Chondrocyte (in vitro differentiated cells): Measurements from ENCODE around the gene SOWAHA. TPM values are rescaled to one million over a fixed set of nuclear protein-coding genes. Genes with fewer than 3 reads are reported as not detected.
A peak's percentile ranks its signal among the peaks of the same experiment; 100 is the strongest.

Source experiments
- DNase-seq: peaks from one replicate; pipeline ENCODE4 v3.0.0; 2021; ENCODE audit warnings: mixed read lengths, low spot score
- H3K27ac Mint-ChIP-seq: one replicate; pipeline ENCODE4 v1.8.0; 2021; ENCODE audit warnings: mild to moderate bottlenecking, moderate library complexity, mixed read lengths; ENCODE audit not compliant: unreplicated experiment
- H3K27me3 Mint-ChIP-seq: 2 replicates; pipeline ENCODE4 v1.8.0; 2021; ENCODE audit warnings: low read depth, mixed read lengths
- H3K36me3 Mint-ChIP-seq: 2 replicates; pipeline ENCODE4 v1.8.0; 2021; ENCODE audit warnings: low read depth, mixed read lengths
- H3K4me1 Mint-ChIP-seq: 2 replicates; pipeline ENCODE4 v1.8.0; 2021; ENCODE audit warnings: low read depth, mild to moderate bottlenecking, mixed read lengths
- H3K4me3 Mint-ChIP-seq: one replicate; pipeline ENCODE4 v1.8.0; 2021; ENCODE audit warnings: mild to moderate bottlenecking, moderate library complexity, mixed read lengths; ENCODE audit not compliant: unreplicated experiment
- H3K9me3 Mint-ChIP-seq: 2 replicates; pipeline ENCODE4 v1.8.0; 2021; ENCODE audit warnings: low read depth, mixed read lengths
- long read RNA-seq: library from polyadenylated mRNA; stranded (forward); transcript quantifications from one replicate; pipeline ENCODE4 v2.0.0, GENCODE V29; 2021
- total RNA-seq: library from RNA; stranded (reverse); gene quantifications from 3 replicates; pipeline ENCODE4 v1.2.1, GENCODE V29; 2021
- TF ChIP-seq, protein P1 (sequence below): fragments of 200-600 bp; sonication (generic); IDR thresholded peaks from 2 replicates; pipeline ENCODE4 v1.5.0; 2021; ENCODE audit warnings: antibody characterized with exemption, mild to moderate bottlenecking, moderate library complexity

Gene SOWAHA
- total RNA-seq: not detected in 3 replicates
- long read RNA-seq: 0 reads

GRCh38 chr5:132812781-132813598 is at the start of gene SOWAHA:
TSS of gene SOWAHA (plus strand) at chr5:132813302. CDS start at chr5:132813622, 320 bp downstream.
- no peak within 1 kb of the TSS for H3K27ac Mint-ChIP-seq
- H3K27me3 Mint-ChIP-seq: peaks cover 32% of the 10 kb centered on the region

GRCh38 chr5:132764051-132764450 is 49.1 kb upstream of the SOWAHA start:
- H3K4me3 Mint-ChIP-seq: no peak overlapping the region
- no peaks in the 10 kb centered on the region for H3K9me3 Mint-ChIP-seq
- H3K36me3 Mint-ChIP-seq: peaks cover 39% of the 10 kb centered on the region
- TF ChIP-seq, protein P1, sequence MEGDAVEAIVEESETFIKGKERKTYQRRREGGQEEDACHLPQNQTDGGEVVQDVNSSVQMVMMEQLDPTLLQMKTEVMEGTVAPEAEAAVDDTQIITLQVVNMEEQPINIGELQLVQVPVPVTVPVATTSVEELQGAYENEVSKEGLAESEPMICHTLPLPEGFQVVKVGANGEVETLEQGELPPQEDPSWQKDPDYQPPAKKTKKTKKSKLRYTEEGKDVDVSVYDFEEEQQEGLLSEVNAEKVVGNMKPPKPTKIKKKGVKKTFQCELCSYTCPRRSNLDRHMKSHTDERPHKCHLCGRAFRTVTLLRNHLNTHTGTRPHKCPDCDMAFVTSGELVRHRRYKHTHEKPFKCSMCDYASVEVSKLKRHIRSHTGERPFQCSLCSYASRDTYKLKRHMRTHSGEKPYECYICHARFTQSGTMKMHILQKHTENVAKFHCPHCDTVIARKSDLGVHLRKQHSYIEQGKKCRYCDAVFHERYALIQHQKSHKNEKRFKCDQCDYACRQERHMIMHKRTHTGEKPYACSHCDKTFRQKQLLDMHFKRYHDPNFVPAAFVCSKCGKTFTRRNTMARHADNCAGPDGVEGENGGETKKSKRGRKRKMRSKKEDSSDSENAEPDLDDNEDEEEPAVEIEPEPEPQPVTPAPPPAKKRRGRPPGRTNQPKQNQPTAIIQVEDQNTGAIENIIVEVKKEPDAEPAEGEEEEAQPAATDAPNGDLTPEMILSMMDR: no peak
- no peak for DNase-seq
- no peaks in the 10 kb centered on the region for H3K27me3 Mint-ChIP-seq
- no peak overlapping the region for H3K27ac Mint-ChIP-seq
- H3K4me1 Mint-ChIP-seq: peaks cover 25% of the 10 kb centered on the region

More at GRCh38 chr5:132812781-132813598, at the start of gene SOWAHA:
- no peaks in the 10 kb centered on the region for H3K9me3 Mint-ChIP-seq
- H3K4me1 Mint-ChIP-seq: peaks cover 7% of the 10 kb centered on the region
- H3K36me3 Mint-ChIP-seq: peaks cover 1% of the 10 kb centered on the region
- TF ChIP-seq, protein P1: no peak
- H3K4me3 Mint-ChIP-seq: peak within 1 kb of the TSS; percentile 70
- DNase-seq: no peak

GRCh38 chr5:132764671-132765238 is 48.3 kb upstream of the SOWAHA start:
- peaks cover 37% of the 10 kb centered on the region for H3K36me3 Mint-ChIP-seq
- no peak for DNase-seq
- H3K27ac Mint-ChIP-seq: no peak overlapping the region
- no peak overlapping the region for H3K4me3 Mint-ChIP-seq
- no peaks in the 10 kb centered on the region for H3K27me3 Mint-ChIP-seq
- TF ChIP-seq, protein P1: no peak
- no peaks in the 10 kb centered on the region for H3K9me3 Mint-ChIP-seq
- H3K4me1 Mint-ChIP-seq: peaks cover 28% of the 10 kb centered on the region

DNA sequence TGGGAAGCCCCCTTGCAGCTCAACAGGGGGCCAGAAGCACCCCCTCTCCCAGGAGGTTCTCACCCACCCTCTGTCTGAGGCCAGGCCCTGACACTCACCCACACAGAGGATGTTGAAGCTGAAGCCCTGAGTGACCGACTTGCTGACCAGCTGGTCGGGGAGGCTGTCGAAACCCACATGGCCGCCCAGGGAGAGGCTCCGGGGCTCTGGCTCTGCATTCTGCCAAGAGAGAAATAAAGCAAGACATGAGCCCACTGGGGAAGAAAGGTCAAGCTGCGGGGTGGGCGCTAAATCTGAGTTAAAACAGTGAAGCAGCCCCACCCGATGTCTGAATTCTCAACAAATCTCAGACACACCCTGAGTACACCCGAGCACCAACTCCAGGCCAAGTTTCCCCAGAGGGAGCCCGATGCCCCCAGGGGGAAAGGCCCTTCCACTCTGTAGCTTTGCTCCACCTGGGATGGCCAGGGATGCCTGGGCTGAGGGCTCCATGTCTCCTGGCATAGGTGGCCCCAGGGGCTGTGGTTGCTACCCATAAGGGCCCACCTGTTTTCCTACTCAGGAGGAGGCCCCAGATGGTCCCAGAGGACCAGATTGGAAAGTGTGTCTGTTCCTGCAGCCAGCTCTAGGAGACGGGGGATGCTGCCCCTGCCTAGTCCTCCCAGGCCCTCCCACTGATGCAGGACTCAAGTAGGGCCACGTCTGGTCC is 47.6 kb upstream of the SOWAHA start:
- peaks cover 28% of the 10 kb centered on the region for H3K4me1 Mint-ChIP-seq
- no peak for DNase-seq
- H3K9me3 Mint-ChIP-seq: no peaks in the 10 kb centered on the region
- H3K27ac Mint-ChIP-seq: no peak overlapping the region
- H3K4me3 Mint-ChIP-seq: no peak overlapping the region
- TF ChIP-seq, protein P1: no peak
- no peaks in the 10 kb centered on the region for H3K27me3 Mint-ChIP-seq
- H3K36me3 Mint-ChIP-seq: peaks cover 30% of the 10 kb centered on the region
